GM23338 (cell line): Measurements from ENCODE around the gene MAPKBP1. TPM values are rescaled to one million over a fixed set of nuclear protein-coding genes. Genes with fewer than 3 reads are reported as not detected.

Experiments
- STAT1 ChIP-seq: IDR thresholded peaks from one replicate; pipeline ENCODE4 v1.6.1; 2016; ENCODE audit warnings: antibody characterized with exemption; ENCODE audit not compliant: unreplicated experiment
- ZNF331 ChIP-seq: fragments of 250-450 bp; sonication (Bioruptor Pico); IDR thresholded peaks from 2 replicates; pipeline ENCODE4 v1.5.0; 2020; ENCODE audit warnings: low read depth, mild to moderate bottlenecking, moderate library complexity
- polyA plus RNA-seq: library from polyadenylated mRNA; unstranded; fragments of >200 nt; fragmentation: Nextera tagmentation; extraction: Ambion mirVana; gene quantifications from 2 replicates; pipeline ENCODE4 v1.2.1, GENCODE V29; 2016
- total RNA-seq: library from RNA; depleted of rRNA; stranded (reverse); fragments of >200 nt; shearing (Covaris generic); gene quantifications from 2 replicates; pipeline ENCODE4 v1.2.3, GENCODE V29; 2014
- TF ChIP-seq, protein P1 (sequence below): fragments of 250-450 bp; sonication (Bioruptor Pico); IDR thresholded peaks from 2 replicates; pipeline ENCODE4 v1.5.0; 2020; ENCODE audit warnings: mild to moderate bottlenecking, moderate library complexity
- TF ChIP-seq, protein P2 (sequence below), 2 experiments: fragments of 200-600 bp in 1 of 2; sonication (generic) in 1 of 2; conservative IDR thresholded peaks; 2 replicates each; pipeline versions ENCODE4 v1.5.1 to v1.6.1; 2016 to 2017; ENCODE audit warnings: antibody characterized with exemption in 2 of 2, low read depth in 2 of 2, mild to moderate bottlenecking in 2 of 2, moderate library complexity in 1 of 2
- TF ChIP-seq, protein P3 (sequence below): IDR thresholded peaks from one replicate; pipeline ENCODE4 v1.6.1; 2018; ENCODE audit warnings: antibody characterized with exemption; ENCODE audit not compliant: unreplicated experiment

MAPKBP1 gene
- total and polyA plus RNA-seq, 2 experiments from 2014 or later: 1.9 to 8.9 TPM

DNA sequence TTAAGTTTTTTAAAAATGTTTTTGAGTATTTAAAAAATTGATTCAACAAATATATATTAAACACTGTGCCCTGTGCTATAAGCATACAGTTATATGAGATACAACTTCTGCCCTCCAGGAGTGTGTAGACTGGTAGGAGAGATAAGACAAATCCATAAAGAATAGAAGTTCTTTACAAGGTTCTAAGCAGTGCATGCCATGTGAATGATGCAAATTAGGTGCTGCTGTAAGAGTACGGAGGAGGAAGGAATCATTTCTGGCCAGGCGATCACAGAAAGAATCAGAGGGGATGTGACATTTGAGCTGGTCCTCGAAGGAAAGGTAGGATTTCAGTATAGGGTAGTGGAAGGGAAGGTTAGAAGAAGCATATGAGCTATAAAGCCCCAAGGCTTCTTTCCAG, 14.0 kb downstream of the MAPKBP1 start (continued):
- TF ChIP-seq, protein P1, sequence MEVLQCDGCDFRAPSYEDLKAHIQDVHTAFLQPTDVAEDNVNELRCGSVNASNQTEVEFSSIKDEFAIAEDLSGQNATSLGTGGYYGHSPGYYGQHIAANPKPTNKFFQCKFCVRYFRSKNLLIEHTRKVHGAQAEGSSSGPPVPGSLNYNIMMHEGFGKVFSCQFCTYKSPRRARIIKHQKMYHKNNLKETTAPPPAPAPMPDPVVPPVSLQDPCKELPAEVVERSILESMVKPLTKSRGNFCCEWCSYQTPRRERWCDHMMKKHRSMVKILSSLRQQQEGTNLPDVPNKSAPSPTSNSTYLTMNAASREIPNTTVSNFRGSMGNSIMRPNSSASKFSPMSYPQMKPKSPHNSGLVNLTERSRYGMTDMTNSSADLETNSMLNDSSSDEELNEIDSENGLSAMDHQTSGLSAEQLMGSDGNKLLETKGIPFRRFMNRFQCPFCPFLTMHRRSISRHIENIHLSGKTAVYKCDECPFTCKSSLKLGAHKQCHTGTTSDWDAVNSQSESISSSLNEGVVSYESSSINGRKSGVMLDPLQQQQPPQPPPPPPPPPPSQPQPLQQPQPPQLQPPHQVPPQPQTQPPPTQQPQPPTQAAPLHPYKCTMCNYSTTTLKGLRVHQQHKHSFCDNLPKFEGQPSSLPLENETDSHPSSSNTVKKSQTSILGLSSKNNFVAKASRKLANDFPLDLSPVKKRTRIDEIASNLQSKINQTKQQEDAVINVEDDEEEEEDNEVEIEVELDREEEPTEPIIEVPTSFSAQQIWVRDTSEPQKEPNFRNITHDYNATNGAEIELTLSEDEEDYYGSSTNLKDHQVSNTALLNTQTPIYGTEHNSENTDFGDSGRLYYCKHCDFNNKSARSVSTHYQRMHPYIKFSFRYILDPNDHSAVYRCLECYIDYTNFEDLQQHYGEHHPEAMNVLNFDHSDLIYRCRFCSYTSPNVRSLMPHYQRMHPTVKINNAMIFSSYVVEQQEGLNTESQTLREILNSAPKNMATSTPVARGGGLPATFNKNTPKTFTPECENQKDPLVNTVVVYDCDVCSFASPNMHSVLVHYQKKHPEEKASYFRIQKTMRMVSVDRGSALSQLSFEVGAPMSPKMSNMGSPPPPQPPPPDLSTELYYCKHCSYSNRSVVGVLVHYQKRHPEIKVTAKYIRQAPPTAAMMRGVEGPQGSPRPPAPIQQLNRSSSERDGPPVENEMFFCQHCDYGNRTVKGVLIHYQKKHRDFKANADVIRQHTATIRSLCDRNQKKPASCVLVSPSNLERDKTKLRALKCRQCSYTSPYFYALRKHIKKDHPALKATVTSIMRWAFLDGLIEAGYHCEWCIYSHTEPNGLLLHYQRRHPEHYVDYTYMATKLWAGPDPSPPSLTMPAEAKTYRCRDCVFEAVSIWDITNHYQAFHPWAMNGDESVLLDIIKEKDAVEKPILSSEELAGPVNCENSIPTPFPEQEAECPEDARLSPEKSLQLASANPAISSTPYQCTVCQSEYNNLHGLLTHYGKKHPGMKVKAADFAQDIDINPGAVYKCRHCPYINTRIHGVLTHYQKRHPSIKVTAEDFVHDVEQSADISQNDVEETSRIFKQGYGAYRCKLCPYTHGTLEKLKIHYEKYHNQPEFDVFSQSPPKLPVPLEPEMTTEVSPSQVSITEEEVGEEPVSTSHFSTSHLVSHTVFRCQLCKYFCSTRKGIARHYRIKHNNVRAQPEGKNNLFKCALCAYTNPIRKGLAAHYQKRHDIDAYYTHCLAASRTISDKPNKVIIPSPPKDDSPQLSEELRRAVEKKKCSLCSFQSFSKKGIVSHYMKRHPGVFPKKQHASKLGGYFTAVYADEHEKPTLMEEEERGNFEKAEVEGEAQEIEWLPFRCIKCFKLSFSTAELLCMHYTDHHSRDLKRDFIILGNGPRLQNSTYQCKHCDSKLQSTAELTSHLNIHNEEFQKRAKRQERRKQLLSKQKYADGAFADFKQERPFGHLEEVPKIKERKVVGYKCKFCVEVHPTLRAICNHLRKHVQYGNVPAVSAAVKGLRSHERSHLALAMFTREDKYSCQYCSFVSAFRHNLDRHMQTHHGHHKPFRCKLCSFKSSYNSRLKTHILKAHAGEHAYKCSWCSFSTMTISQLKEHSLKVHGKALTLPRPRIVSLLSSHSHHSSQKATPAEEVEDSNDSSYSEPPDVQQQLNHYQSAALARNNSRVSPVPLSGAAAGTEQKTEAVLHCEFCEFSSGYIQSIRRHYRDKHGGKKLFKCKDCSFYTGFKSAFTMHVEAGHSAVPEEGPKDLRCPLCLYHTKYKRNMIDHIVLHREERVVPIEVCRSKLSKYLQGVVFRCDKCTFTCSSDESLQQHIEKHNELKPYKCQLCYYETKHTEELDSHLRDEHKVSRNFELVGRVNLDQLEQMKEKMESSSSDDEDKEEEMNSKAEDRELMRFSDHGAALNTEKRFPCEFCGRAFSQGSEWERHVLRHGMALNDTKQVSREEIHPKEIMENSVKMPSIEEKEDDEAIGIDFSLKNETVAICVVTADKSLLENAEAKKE: no peak
- TF ChIP-seq, protein P2, sequence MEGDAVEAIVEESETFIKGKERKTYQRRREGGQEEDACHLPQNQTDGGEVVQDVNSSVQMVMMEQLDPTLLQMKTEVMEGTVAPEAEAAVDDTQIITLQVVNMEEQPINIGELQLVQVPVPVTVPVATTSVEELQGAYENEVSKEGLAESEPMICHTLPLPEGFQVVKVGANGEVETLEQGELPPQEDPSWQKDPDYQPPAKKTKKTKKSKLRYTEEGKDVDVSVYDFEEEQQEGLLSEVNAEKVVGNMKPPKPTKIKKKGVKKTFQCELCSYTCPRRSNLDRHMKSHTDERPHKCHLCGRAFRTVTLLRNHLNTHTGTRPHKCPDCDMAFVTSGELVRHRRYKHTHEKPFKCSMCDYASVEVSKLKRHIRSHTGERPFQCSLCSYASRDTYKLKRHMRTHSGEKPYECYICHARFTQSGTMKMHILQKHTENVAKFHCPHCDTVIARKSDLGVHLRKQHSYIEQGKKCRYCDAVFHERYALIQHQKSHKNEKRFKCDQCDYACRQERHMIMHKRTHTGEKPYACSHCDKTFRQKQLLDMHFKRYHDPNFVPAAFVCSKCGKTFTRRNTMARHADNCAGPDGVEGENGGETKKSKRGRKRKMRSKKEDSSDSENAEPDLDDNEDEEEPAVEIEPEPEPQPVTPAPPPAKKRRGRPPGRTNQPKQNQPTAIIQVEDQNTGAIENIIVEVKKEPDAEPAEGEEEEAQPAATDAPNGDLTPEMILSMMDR (conservative IDR thresholded peaks at IDR 0.05; ENCODE audit: low read depth in 2 of 2): no peak
- TF ChIP-seq STAT1: no peak
- no peak for TF ChIP-seq ZNF331 (CRISPR knock-in tag)
- TF ChIP-seq, protein P3, sequence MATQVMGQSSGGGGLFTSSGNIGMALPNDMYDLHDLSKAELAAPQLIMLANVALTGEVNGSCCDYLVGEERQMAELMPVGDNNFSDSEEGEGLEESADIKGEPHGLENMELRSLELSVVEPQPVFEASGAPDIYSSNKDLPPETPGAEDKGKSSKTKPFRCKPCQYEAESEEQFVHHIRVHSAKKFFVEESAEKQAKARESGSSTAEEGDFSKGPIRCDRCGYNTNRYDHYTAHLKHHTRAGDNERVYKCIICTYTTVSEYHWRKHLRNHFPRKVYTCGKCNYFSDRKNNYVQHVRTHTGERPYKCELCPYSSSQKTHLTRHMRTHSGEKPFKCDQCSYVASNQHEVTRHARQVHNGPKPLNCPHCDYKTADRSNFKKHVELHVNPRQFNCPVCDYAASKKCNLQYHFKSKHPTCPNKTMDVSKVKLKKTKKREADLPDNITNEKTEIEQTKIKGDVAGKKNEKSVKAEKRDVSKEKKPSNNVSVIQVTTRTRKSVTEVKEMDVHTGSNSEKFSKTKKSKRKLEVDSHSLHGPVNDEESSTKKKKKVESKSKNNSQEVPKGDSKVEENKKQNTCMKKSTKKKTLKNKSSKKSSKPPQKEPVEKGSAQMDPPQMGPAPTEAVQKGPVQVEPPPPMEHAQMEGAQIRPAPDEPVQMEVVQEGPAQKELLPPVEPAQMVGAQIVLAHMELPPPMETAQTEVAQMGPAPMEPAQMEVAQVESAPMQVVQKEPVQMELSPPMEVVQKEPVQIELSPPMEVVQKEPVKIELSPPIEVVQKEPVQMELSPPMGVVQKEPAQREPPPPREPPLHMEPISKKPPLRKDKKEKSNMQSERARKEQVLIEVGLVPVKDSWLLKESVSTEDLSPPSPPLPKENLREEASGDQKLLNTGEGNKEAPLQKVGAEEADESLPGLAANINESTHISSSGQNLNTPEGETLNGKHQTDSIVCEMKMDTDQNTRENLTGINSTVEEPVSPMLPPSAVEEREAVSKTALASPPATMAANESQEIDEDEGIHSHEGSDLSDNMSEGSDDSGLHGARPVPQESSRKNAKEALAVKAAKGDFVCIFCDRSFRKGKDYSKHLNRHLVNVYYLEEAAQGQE: no peak
